Measurements from ENCODE around the gene OR5AP2.

DNA sequence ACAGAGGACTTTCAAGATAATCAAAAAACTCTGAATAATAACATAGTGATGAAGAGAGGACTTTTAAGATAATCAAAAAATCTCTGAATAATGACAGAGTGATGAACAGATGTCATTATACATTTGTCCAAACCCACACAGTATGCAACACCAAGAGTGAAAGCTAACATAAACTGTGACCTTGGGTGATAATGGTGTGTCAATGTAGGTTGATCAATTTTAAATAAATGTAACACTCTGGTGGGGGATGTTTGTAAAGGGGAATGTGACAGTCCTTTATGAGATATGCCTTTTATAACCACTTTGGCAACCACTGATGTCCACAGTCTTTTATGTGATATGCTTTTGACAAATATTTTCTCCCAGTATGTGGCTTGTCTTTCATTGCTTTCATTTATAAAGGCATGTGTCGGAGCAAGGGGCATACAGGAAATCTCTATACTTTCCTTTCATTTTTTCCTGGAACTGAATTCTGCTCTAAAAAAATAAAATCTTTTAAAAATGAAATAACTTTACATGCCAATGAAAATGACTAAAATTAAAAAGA, 46.4 kb upstream of the OR5AP2 start:
- TF ChIP-seq, protein P1, sequence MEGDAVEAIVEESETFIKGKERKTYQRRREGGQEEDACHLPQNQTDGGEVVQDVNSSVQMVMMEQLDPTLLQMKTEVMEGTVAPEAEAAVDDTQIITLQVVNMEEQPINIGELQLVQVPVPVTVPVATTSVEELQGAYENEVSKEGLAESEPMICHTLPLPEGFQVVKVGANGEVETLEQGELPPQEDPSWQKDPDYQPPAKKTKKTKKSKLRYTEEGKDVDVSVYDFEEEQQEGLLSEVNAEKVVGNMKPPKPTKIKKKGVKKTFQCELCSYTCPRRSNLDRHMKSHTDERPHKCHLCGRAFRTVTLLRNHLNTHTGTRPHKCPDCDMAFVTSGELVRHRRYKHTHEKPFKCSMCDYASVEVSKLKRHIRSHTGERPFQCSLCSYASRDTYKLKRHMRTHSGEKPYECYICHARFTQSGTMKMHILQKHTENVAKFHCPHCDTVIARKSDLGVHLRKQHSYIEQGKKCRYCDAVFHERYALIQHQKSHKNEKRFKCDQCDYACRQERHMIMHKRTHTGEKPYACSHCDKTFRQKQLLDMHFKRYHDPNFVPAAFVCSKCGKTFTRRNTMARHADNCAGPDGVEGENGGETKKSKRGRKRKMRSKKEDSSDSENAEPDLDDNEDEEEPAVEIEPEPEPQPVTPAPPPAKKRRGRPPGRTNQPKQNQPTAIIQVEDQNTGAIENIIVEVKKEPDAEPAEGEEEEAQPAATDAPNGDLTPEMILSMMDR (IDR thresholded peaks at IDR 0.05): no peak
- TF ChIP-seq EP300 (IDR thresholded peaks at IDR 0.05): no peak
- no peak for TF ChIP-seq POLR2A (IDR thresholded peaks at IDR 0.05)

All from upper lobe of left lung (tissue), 4 donors.